Stimulated activated CD4-positive, alpha-beta T cell treated with anti-CD3 and anti-CD28 coated beads, Interleukin-15, amount 100 ng/mL, for 24 hours (primary cell): ENCODE measurements around the gene OR2H2.

Experiments
- DNase-seq: peaks from one replicate; pipeline ENCODE4 v3.0.0-alpha.2; 2020

The OR2H2 gene

DNA sequence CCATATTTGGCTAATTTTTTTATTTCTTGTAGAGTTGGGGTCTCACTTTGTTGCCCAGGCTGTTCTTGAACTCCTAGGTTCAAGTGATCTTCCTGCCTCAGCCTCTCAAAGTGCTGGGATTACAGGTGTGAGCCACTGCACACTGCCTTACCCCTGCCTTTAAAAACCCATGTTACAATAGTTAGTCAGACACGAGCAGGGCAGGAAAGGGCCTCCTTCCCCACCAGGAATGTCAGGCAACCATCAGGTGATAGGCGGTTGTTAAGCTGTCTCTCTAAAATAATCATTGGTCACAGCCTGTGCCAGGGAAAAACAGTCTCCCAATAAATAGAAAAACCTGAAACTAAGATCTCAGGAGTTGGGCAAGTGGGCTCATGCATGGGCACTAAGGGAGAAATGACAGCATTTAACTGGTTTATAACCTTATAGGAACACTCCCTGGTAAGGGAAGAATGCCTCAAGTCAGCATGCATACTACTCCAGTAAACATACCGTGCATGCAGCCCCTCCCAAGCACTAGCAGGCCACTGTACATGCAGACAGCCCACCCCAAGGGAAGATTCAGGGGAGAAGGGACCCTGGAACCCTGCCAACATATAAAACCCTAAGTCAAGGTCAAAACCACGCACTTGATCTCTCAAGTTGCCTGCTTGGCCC, 8.4 kb downstream of the OR2H2 start:
- DNase-seq: no peak

DNA sequence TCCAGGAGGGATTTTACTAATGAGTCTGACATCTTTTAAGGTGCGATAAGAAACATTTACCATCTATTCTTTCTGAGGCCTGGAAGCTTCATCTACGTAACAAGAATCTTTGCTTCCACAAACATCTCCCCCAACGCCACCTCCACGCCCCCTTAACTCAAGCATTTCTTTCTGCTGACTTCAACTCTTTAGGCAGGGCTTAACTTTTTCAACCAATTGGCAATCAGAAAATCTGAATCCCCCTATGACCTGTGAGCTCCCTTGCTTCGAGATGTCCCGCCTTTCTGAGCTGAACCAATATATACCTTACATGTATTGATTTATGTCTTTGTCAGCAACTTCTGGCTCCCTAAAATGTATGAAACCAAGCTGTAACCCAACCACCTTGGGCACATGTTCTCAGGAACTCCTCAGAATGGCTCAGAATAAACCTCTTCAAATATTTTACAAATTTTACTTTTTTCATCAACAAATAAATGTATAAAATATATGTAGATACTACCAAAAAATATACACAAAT, 11.5 kb downstream of the OR2H2 start:
- no peak for DNase-seq

DNA sequence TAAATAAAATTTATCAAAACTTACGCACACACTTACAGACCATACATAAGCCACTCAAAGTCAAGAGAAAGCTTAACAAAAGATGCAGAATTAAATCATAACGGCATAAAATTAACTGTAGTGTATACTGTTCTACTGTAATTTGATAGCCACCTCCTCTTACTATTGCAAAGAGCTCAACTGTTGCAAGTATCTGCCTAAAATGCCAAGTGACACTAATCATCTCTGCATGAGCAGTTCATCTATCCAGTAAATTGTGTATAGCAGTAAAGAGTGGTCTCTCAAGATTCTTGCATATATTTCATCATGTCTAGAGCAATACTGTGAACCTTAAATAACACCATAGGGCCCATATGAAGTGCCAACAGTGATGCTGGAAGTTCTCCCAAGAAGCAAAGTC, 12.3 kb downstream of the OR2H2 start:
- no peak for DNase-seq

DNA sequence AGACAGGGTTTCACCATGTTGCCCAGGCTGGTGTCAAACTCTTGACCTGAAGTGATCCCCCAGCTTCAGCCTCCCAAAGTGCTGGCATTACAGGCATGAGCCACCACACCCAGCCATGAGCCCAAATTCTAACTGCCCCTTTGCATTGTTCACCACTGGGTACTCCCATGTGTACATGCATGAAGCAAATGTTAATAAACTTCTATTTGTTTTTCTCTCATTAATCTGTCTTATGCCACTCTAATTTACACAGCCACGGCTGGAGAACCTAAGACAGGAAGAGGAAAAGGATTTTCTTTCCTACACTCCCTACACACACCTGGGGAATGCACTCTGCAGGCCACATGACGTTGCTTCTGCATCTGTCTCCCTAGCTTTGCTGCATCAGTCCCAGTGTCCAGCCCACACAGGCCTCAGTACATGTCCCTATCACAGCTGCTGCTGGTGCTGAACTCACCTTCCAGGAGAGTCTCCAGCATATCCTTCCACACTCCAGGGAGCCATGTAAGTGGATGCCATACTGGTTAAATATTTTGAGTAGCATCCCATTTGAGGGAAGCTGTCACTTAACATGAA, 13.3 kb downstream of the OR2H2 start:
- DNase-seq: no peak

DNA sequence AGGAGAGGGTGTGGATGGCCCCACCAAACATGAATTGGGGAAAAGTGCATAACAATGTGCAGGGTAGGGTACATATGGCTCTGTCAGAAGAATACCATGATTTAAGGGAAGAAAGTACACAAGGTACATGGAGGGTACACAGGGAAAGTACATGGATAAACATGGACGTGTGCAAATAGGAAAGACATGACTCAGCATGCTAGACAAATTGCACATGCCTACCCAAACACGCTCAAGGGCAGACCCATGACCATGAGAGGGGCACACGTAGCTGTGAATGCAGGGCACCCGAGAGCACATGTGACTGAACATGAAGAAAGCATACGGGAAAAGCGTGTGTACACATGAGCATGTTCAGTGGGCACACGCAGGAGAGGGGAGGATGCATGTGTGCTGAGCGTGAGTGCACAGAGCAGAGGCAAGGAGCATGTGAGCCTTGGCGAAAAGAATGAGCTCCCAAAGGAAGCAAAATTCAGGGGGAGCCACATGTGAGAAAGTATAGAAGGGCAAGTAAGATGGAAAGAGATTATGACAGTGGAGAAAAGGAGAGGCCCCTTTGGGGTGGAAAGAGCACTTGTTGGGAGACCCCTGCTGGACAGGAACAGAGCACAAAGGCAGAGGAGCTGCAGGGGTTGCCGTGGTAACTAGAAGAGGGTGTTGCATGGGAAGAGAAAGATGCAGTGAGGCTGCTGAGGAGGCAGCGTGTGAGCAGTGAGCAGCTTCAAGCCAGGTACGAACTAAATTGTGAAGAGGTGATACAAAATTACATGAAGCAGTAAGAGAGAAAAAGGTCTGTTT, 17.8 kb downstream of the OR2H2 start:
- DNase-seq: peak; percentile 15

DNA sequence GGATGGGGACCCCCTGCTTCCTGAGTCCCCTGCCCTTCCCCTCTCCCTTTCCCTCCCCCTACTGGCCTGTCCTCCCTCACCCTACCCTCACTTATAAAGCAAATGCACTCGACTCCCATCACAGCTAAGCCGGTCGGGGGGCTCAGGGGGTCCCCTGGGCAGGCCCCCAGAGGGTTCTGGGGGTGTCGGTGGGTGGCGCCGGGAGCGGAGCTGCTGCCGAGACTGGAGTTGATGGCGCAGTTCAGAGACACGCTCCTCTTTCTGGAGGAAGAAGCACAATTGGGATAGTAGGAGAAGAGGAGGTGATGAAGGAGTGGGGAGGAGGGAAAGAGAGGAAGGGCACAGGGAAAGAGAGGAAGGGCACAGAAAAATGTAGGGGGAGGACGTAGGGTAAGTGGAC, 18.5 kb downstream of the OR2H2 start:
- DNase-seq: no peak

DNA sequence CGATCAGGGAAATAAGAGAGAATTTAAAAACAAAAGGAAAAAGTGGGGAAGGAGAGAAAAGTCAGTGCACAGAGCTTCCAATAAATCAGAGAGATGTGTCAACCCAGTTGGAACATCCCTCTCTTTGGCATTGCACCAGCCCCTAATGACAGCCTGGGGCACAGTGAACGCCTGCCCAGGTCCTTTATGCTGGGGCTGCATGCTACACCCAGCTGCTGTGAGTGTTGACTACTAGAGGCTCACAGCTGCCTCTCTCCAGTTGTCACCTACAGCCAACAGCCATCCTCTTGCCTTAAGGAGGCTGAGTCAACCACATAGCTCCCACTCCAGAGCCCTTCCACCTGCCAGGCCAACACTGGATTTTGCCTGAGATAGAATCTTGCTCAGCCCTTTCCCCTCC, 19.0 kb downstream of the OR2H2 start:
- no peak for DNase-seq

DNA sequence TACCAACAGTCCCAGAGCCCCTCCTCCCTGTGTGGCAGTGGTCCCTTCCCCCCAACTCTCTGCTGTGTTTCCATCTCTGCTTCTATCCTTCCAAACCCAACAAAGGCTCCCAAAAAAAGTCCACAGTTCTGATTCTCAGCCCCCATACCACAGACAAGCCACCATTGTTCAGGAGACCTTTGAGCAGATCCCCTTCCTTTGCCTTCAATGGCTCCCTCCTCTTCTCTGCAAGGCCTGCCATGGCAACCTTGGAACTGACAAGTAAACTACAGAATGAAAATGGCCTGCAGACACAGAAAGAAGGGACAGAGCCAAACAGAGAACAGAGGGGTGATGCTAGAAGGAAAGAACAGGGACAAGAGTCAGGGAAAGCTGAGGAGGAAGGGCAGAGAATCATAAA, 23.2 kb downstream of the OR2H2 start:
- DNase-seq: no peak

DNA sequence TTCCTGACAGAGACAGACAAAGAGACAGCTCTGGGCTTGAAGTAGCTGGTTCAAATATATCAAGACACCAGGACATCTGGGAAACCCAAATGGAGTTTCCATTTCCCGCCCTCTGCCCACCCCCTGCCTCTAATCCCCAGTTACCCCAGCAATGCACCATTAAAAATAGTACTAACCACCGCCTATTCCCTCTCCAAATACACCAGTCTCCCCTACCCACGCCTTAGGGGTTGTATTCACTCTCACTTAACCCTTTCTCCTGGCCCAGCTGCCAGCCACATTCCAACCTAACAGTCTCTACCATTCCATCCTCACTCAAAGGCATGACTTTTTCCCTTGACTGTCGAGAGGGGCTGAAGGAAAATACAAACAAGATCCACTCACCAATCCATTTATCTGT, 25.6 kb downstream of the OR2H2 start:
- DNase-seq: no peak

DNA sequence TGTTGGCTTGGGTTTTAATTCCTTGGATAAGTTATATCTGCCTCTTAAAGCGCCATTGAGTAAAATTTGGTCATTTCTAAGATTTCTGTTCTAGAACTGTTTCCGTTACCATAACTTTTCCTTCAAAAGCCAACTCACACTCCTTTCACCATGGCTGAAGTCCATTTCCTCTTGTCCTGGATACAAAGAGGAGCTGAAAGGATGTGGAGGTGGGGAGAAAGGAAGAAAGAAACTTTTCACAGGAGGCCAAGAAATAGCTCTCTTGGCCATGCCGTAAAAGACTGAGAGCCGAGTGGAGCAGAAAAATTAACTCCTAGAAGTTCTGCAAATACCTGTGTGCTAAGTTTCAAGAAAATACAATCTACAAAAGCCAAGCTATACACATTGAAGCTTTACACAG, 26.5 kb downstream of the OR2H2 start:
- DNase-seq: no peak

DNA sequence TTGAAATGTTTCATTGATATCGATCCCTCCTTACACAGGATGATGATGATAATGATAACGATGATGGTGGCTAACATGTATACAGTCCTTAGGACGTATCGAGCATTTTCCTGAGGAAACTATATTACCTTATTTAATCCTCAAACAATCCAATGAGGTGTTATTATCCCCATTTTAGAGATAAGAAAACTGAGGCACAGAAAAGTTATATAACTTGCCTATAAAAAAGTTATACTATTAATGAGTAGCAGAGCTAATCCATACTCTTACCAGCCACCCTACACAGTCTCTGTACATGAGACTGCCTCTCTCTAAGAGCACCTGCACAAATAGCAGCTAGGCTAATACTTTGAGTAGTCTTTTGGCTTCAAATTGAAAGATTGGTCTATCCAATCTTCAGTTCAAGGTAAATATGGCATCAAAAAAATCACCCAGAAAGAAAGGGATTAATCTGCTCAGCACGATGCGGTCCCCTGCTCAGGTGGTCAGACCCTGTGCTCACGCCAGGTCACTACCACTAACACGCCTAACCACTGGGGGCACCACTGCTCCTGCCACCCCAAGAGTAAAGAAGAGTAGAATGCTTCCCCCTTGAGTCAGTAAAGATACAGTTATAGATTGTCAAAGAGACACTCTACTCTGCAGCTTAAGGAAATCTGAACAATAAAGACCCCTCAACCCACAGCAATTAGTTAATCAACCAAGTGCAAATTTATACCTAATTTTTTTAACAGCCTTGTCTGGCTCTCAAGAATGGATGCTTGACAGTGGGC, 33.0 kb downstream of the OR2H2 start:
- peak; percentile 5 for DNase-seq

DNA sequence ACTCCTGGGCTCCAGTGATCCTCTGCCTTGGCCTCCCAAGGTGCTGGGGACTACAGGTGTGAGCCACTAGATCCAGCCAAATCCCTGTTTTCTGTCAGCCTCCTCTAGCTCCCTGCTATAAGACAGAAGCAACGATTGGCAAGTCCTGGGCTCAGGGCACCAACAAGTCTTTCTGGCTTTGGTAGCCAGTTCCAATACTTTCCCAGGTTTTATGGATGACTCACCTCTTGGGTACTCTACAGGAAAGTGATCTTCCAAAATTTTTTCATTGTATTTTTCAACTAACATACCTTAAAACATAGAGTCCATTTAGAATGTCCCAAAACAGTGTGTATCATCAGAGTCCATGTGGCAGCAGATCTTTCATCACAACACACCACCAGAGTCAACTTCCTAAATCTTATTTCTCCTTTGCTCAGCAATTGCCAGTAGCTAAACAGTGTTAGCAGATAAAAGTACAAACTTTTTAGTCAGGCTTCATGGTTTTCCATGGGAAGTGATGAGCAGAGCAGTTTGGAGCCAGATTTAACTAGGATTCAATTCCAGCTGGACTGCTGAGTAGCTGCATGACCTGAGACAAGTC, 34.7 kb downstream of the OR2H2 start:
- no peak for DNase-seq

DNA sequence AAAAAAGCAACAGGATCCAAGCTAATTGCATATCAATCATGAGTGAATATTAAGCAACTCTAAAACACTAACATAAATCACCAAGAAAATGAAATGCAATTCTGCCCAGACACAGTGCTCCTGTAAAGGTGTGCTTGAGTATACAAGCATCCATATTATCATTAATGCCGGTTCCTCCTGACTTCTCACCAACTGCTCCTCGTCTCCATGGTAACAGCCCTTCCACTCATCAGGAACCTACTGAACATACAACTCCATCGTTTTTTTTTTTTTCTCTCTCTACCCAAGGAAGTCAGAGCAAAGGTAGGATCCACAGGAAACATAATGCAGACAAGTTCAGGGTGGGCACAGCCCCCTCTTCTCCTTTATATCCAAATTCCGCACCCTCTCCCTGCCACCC, 35.7 kb downstream of the OR2H2 start:
- DNase-seq: no peak

DNA sequence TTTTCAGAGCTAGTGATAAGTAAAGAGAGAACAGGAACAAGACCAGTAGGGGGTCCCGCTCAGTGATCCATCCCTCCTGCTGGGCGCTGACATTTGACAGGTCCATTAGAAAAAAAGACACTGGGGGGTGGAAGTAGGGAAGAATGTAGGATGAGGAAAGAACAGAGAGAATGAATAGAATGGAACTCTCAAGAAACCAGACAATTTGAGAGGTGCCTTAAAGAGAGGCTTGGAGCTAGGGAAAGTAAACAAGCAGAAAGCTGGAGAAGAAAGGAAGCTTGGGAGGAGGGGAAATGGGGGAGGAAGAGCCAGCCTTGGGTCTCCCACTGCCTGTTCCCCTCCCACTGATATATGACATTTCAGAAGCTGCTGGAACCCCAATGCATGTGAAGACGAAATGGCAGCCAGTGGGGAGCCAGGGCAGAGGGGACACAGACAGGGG, 39.6 kb downstream of the OR2H2 start:
- no peak for DNase-seq

DNA sequence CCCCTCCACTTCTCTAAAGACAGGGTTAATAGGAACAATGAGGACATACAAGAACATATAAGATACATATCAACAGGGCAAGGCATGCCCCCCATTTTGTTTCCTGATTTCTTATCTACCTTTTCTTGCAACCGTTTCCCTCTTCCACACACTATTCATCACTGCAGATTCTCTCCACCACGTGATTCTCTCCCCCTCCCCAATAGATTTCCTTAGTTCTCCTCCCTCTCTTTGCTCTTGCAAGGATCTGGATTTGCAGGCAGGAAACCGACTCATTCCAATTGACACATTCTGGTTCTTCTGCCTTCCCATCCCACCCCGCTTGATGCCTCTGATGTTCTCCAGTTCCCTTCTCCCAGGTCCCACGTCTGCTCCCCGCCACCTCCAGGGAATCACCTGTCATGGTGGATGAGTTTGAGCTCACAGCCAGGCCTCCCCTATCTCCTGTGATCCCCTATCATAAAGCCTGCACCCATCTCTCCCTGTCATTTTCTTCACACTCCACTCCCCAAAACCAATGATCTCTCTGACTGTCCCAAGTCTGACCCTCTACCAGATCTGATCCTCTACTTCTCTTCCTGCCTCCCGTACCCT, 40.5 kb downstream of the OR2H2 start:
- no peak for DNase-seq

DNA sequence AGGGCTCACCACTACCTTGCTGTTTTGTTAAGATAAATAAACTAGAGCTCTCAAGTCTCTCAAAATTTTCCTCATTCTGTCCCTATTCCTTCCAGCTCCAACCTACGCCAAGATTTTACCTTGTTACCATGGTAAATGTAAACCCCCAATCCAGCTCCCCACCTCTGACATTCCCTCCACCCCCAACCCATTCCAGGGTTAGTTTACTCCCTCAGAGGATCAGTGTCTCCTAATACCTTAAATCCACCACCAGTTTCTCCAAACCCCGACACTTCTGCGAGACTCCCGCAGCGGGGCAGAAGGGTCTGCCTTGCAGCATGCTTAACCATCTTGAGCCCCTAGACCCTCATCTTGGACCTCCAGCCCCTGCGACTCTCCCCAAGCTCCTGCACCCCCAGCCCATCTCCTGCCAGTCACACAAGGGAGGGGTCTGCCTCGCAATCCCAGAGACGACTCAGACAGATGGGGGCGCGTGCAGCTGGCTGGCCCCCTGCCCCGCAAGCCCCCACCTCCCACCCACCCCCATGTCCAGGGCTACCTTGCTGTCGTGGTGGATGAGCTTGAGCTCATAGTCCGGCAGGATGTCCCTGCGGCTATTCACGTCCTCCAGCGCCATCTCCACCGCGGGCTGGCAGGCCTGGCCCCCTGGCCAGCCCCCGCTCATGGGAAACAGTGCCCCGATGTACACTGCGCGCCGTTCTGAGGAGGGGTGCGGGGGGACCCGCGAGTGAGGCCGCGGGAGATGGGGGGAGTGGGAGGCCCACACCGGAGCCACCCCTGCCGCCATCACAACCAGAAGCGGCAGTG, 42.2 kb downstream of the OR2H2 start:
- DNase-seq: no peak

DNA sequence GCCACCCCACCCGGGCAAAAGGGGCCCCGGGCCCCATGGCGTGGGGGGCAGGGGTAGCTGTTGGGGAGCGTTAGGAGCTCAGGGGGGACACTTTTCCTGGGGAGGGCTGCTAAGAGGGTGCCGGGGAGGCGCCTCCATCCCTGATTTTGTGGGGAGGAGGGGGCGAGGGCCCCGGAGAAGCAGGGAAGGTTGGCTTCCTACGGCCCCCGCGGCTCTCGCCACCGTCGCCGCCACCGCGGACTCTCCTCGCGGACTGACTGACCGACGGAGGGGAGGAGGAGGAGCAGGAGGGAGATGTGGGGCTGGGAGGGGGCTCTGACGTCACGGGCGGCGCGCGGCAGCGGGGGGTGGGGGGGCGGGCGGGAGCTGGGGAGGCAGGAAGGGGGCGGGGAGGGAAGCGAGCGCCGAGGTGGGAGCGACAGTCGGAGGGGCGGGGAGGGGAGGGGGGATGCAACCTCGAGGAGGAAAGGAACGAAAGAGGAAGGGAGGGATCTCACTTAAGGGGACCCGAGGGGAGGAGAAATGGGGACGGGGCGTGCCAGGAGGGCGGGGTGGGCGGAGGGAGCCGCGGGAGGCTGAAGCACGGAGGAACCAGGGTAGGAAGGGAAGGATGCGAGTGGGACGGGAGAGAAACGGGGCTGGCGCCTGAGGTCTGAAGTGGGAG, 43.0 kb downstream of the OR2H2 start:
- peak; percentile 72 for DNase-seq

DNA sequence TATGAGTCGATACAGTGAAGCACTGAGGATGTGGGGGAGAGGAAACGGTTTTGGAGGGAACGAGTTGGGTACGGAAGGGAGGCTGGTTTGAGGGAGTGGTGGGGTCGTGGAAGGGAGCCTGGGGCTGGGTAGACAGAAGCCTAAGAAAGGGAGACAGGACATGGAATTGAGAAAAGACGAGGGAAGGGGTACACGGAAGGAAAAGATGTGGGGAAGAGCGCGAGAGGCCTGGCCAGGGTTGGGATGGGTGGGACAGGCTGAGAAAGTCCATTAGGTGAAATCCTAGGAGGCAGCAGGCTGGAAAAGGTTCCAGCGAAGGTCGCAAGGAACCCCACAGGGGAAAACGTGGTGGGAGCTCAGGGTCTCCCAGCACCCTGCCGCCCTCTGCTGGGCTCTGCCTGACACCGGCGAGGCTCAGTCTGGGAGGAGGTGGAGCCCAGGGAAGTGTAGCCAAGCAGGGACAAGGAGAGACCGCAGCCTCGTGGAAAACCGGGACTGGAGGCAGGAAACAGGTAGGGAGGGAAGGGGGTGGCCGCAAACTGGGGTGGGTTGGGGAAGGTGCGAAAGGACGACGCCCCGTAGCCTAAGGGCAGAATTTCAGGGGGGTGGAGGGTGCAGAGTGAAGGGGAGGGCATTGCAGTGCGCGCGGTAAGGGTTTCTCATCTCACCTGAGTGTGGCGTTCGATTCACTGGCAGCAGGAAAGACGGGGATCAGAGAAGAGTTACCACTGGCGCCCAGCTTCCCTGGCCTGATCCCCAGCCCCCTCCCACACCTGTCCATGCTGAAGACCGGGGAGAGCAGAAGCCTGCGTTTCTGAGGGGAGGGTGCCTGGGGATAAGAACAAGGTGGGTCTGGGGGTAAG, 43.7 kb downstream of the OR2H2 start:
- DNase-seq: peak; percentile 74

DNA sequence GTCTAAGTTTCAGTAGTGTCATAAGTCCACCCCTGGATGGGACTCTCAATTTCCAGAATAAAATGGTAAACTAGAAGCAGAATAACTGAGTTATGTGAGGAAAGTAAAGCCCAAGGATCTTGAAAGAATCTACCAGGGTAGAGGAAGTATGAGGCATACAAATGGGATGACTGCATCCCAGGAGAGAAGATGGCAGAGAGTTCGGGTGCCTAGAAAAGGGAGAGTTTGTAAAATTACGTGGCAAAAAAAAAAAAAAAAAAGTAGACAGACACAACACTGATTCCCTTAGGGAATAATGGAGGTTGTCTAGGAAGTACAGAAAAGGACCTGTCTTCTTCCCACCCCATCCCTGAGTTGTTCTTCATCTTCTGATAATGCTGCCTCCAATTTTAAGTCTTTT, 44.6 kb downstream of the OR2H2 start:
- DNase-seq: no peak

DNA sequence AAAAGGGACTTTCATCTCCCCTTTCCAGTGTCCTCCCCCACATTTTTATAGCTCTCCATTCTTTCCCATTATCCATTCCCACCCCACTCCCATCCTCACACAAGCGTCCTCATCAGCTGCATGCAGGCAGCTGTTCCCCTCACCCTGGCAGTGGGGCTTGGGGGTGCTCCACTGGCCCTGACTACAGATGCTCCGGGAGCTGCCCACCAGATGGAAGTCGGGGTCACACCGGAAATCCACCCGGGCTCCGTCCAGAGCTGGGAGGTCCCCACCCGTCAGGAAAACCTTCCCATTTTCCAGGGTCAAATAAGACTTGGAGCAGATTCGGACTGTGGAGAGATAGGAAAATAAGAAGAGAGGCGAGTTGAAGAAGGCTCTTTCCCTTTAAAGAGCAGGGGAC, 45.4 kb downstream of the OR2H2 start:
- DNase-seq: no peak
